GM13977 (cell line): ENCODE measurements around the gene SPATA13.

Experiments used
- DNase-seq: peaks from one replicate; pipeline ENCODE4 v3.0.0; 2012; ENCODE audit warnings: low spot score
- in situ Hi-C: fragments of 300-500 bp; cut with MboI; formaldehyde crosslinking; loops from one replicate; pipeline ENCODE4 v1.12.0; 2022; ENCODE audit warnings: low sequenced_read_pairs, low pct_unique_long_range_greater_than_20kb, mixed read lengths, inconsistent platforms; ENCODE audit not compliant: unreplicated experiment
- TF ChIP-seq, protein P1 (sequence below): IDR thresholded peaks from 2 replicates; pipeline ENCODE4 v1.5.1; 2012; ENCODE audit warnings: mild to moderate bottlenecking, control low read depth; ENCODE audit not compliant: insufficient read depth; ENCODE audit errors: extremely low read depth, missing control alignments

The SPATA13 gene

DNA sequence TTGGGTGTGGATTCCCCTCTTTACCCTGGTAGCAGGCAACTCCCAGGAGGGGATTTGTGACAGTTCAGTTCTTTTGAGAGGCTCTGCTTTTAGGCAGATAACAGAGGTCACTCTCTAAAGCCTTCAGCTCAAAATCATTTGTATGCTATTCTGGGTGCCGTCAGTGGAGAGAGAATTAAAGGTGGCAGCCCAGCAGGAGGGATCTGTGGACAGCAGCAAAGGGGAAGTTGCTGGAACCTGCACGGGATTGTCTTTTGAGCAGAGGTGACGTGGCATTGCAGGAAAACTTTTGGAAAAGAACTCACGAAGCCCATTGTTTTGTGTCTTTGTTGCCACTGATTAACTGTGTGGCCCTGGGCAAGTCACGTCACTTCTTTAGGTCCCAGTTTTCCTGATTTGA, 86.5 kb downstream of the SPATA13 start:
- no peak for DNase-seq
- TF ChIP-seq, protein P1, sequence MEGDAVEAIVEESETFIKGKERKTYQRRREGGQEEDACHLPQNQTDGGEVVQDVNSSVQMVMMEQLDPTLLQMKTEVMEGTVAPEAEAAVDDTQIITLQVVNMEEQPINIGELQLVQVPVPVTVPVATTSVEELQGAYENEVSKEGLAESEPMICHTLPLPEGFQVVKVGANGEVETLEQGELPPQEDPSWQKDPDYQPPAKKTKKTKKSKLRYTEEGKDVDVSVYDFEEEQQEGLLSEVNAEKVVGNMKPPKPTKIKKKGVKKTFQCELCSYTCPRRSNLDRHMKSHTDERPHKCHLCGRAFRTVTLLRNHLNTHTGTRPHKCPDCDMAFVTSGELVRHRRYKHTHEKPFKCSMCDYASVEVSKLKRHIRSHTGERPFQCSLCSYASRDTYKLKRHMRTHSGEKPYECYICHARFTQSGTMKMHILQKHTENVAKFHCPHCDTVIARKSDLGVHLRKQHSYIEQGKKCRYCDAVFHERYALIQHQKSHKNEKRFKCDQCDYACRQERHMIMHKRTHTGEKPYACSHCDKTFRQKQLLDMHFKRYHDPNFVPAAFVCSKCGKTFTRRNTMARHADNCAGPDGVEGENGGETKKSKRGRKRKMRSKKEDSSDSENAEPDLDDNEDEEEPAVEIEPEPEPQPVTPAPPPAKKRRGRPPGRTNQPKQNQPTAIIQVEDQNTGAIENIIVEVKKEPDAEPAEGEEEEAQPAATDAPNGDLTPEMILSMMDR = no peak
- in situ Hi-C loops = no loop called here

DNA sequence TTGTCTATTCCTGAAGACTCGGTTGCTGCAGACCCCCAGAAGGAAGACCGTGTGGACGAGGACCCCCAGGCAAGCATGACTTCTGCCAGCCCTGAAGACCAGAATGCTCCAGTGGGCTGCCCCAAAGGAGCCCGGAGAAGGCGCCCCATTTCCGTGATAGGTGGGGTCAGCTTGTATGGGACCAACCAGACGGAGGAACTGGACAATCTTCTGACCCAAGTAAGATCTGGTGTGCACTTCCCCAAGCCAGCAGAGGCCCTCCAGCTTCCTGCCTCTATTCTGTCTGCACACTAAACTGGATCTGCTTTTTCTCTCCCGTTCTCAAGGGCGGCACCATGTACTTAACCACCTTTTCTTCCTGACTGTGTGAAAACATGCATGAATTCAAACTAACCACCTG, 89.1 kb downstream of the SPATA13 start:
- TF ChIP-seq, protein P1 = no peak
- in situ Hi-C loops = no loop called here
- DNase-seq = no peak

DNA sequence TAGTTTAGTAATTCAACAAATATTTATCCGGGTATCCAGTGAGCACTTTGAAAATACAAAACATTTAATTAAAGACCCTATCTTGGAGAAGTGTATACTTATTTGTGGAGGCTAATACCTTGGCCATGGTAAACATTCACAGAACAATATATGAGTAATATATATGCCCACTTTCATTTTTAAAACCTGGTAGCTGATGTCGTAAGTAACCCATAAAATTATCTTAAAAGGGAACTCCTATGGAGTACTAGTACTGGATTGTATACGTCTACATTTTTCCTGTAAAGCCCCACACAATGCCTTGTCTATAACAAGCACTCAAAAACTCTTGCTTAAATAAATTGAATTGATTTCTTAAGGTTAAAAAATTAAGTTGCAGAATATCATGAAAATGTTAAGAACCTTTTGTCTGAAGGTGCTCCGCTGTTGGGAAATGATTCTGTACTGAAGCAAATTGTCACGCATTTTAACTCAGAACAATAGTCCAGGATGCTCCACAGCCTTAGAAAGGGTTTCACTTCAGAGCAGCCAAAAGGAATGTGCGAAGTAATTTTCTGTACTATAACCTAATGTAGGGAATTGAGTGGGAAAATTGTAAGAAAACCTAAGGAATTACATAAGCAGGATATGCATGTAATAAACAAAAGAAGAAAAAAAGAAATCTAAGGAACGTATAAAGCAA, 90.0 kb downstream of the SPATA13 start:
- no peak for DNase-seq
- in situ Hi-C loops = no loop called here
- TF ChIP-seq, protein P1 = no peak

DNA sequence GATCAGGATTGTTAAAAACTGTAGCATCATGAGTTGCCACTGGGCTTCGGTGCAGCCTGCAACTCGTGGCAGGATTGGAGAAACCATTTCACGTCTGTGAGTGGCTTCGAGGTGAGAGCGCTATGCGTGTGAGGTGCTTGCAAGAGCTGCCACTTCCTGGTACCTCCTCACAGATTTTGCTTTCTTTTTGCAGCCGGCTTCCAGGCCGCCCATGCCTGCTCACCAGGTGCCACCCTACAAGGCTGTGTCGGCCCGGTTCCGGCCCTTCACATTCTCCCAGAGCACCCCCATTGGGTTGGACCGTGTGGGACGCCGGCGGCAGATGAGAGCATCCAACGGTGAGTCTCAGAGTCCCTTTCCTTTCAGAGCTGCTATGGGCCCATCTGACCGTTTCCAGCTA, 91.0 kb downstream of the SPATA13 start:
- no peak for DNase-seq
- in situ Hi-C loops = no loop called here
- TF ChIP-seq, protein P1 = no peak

DNA sequence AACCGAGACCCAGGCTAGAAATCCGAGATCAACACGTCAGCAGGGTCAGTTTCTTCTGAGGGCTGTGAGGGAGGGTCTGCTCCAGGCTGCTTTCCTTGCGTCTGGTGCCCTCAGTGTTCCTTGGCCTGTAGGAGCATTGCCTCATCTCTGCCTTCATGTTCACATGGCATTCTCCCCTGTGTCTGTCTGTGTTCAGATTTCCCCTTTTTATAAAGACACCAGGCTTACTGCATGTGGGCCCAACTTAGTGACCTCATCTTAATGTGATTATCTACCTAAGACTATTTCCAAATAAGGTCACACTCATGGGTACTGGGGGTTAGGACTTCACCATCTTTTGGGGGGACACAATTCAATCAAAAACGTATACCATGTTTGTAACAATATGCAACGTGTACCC, 91.6 kb downstream of the SPATA13 start:
- in situ Hi-C loops = no loop called here
- no peak for DNase-seq
- TF ChIP-seq, protein P1 = no peak

DNA sequence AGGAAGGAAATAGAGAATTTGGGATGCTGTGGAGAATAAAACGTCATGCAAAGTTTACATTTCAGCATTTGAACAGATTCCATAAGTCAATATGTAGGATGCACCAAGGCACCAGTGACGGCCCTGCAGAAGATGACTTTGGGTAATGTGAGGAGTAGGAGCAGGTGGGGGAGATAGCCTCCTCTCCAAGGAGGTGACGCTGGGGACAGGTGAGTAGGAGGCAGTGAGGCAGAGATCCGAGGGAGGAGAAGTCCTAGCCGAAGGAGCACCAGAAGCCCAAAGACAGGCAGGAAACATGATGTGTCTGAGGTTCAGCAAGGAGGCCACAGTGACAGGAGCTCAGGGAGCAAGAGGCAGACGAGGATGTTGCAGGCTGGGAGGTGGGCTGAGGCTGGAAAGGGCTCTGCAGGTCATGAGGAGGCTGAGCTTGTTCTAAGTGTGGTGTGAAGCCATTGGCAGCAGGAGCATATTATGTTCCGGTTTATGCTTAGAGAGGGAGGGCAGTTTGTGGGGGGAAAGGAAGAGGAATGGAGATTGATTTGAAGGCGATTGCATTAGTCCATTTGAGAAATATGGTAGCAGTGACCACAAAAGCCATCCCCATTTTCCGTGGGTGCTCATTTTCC, 93.1 kb downstream of the SPATA13 start:
- no peak for DNase-seq

More for the DNA sequence above, 93.1 kb downstream of the SPATA13 start:
- TF ChIP-seq, protein P1 = no peak
- in situ Hi-C loops = no loop called here
